Hepatic stellate cell (primary cell): ENCODE data around the gene TUBB3.
"Not testable (repeated sequence)": the region's sequence is repeated elsewhere in the genome, so short reads cannot be mapped to it uniquely, and the experiment has no call there.

Experiments used
- DNase-seq: peaks from one replicate; pipeline ENCODE4 v3.0.0; 2011; ENCODE audit warnings: low spot score

The TUBB3 gene

DNA sequence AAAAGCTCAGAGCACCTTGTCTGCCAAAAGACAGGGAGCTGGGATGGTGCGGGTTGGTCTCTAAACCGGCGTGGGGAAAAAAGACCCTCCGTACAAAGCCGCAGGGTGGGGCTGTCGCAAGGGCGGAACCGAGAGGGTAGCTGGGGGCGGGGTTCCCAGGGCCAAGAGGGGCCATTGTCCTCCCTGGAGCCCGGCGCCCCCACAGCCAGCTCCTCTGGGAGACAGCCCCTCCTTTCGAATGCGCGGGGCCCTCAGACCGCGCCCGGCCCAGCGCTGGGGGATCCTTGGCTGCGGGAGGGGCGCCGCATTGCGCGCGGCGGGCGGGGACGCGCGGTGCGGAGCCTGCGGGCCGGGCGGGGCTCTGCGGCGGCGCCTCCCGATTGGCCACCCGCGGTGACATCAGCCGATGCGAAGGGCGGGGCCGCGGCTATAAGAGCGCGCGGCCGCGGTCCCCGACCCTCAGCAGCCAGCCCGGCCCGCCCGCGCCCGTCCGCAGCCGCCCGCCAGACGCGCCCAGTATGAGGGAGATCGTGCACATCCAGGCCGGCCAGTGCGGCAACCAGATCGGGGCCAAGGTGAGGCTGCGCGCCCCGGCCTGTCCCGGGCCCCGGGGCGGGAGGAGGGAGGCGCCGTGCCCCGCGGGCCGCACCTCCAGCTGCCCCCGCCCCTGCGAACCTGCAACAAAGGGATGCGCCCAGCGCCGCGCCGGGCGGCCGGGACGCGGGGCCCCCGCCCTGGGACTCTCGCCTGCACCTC lies at the start of gene TUBB3:
TUBB3 (plus strand) TSS at position 459 of the 756 bp plus-strand sequence; CDS start at position 519, 60 bp downstream.
- DNase-seq: peak; percentile 98

DNA sequence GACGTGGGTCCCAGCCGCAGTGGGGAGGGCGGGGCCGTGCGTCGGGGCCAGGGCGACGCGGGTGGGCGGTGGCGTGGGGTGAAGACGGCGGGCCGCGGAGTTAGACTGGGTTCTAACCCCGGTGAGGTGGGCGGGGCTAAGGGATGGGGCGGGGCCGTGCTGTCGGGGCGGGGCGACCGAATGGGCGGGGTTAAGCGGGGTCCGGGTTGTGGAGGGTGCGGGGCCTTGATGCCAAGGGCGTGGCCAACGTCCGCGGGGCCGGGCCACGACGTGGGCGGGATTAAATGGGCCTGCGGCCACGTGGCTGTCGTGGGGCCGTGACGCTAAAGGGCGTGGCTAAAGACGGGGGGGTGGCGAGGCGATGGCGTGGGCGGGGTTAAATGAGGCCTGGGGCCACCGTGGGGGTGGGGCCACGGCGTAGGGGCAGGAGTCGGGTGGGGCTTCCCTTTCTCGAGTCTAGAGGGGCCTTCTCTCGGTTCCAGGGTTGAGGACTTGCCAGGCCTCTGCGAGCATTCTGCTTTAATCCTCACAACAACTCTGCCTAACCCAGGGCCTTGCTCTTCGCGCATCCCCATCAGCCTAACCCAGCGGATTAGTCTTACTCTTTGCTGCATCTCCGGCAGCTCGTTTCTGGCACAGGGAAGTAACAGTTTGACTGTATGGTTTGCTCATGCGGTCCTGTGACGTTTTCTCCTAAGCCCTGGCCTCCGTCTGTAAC lies 49.0 kb upstream of the TUBB3 start:
- DNase-seq: peak; percentile 97

DNA sequence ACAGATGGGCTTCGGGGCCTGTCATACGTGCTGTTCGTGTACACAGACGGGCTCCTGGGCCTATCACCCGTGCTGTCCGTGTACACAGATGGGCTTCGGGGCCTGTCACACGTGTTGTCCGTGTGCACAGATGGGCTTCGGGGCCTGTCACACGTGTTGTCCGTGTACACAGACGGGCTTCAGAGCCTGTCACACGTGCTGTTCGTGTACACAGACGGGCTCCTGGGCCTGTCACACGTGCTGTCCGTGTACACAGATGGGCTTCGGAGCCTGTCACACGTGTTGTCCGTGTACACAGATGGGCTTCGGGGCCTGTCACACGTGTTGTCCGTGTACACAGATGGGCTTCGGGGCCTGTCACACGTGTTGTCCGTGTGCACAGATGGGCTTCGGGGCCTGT lies 44.0 kb upstream of the TUBB3 start:
- DNase-seq: not testable (repeated sequence)

DNA sequence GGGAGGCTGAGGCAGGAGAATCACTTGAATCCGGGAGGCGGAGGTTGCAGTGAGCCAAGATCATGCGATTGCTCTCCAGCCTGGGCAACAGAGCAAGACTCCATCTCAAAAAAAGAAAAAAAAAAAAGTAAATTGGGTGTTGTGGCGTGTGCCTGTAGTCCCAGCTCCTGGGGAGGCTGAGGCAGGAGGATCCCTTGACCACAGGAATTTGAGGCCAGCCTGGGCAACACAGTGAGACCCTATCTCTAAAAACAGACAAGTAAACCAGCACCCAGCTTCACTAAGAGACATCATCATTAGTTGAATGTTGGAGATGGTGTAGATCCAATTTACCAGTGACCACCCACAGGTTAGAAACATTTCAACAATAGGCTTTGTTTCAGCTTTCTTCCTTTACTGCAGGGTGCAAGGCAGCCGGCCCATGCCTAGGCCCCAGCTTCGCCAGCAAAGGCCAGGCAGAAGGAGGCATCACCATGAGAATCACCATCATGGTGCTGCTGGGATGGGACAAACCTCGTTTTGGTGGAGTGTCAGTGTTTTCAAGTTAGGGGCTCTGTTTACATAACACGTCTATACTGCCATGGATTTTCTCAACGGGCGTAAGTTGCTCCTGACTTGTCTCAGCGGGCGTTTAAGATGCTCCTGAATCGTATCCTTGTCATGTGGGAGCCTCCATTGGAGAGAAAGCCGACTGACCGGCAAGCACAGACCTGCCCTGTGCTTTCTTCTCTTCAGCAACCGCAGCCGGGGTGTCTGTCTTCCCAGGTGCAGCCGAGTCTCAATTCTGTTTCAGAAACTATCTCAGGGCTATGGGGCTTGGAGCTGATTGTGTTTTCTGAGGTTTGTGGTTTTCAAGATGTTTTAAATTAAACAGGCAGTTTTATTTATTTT lies 42.4 kb upstream of the TUBB3 start:
- no peak for DNase-seq

DNA sequence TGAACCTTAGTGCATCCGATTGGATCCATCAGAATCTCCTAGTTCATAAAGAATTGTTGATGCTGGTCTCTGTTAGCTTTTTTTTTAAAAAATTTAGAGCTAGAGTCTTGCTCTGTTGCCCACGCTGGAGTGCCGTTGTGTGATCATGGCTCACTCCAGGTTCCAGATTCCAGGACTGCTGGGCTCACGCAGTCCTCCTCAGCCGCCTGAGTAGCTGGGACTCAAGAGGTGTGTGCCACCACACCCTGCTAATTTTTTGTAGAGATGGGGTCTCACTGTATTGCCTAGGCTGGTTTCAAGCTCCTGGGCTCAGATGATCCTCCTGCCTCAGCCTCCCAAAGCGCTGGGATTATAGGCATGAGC lies 41.8 kb upstream of the TUBB3 start:
- no peak for DNase-seq

DNA sequence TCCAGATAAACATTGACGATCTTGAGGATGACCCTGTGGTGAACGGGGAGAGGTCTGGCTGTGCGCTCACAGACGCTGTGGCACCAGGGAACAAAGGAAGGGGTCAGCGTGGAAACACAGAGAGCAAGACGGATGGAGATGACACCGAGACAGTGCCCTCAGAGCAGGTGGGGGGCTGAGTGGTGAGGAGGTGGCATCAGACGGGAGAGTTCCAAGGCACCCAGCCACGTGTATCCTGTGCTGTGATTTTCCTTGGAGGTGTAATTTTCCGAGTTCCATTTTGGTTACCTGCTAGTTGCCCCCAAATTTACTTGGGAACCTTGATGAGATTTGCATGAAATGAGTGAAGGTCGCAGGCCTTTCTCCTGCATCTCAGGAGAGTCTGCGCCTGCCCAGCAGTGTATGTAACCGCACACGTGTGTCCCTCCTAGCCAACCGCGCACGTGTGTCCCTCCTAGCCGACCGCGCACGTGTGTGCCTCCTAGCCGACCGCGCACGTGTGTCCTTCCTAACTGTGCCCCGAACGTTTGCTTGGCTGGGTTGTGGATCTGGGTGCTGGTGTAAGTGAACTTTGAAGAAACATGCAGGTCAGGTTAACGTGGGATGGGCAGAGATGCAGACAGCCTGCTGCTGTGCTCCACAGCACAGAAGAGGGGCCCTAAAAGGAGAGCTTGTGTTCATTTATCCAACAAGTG lies 39.6 kb upstream of the TUBB3 start:
- DNase-seq: no peak

DNA sequence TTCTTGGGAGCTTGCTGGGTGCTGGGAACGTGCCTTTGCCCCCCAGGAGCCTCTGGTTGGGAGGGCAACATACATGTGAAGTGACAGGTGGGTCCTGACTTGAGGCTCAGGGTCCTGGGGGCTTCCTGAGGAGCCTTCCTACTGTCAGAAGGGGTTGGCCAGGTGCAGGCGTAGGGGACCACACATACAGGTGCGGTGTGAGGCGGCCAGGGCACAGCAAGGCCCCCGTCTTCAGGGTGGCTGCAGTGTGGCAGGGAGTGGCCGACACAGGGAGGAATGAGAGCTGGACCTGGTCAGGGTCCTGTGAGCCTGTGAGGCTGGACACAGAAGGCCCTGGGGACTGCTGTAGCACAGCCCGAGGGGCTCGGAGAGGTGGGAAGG lies 39.1 kb upstream of the TUBB3 start:
- DNase-seq: no peak

DNA sequence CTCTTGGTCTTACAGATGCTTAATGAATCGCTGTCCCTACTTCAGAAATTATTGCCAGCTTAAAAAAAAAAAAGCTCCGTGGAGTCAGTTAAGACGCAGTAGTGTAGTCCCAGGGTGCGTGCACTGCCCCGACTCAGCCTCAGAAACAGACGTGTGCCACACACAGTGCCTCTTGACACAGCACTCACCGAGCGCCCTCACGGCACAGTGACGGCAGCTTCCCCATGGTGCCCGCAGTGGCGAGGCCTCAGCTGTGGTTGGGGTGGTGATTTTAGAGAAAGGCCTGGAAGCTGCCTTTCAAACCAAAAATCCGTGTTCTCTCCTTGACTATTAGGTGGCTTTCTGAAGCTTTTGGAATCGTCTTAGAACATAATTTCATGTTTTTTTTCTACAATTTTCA lies 35.9 kb upstream of the TUBB3 start:
- no peak for DNase-seq

DNA sequence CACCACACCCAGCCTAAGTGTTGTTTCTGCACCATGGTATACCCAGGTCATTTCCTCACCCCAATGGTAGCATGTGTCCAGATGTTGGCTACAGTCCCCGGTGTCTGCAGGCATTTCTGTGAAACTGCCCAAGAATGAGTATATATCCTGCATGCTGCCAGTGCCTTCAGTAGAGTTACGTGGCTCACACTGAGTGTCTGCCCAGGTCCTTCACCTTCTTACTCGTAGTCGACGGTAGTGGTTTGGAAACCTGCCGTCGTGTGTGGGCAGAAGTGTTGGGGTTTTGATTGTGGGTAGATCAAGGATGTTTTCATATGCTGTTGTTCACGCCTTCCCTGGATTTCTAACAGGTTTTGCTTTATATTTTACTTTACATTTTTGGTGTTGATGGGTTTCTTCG lies 32.9 kb upstream of the TUBB3 start:
- no peak for DNase-seq

DNA sequence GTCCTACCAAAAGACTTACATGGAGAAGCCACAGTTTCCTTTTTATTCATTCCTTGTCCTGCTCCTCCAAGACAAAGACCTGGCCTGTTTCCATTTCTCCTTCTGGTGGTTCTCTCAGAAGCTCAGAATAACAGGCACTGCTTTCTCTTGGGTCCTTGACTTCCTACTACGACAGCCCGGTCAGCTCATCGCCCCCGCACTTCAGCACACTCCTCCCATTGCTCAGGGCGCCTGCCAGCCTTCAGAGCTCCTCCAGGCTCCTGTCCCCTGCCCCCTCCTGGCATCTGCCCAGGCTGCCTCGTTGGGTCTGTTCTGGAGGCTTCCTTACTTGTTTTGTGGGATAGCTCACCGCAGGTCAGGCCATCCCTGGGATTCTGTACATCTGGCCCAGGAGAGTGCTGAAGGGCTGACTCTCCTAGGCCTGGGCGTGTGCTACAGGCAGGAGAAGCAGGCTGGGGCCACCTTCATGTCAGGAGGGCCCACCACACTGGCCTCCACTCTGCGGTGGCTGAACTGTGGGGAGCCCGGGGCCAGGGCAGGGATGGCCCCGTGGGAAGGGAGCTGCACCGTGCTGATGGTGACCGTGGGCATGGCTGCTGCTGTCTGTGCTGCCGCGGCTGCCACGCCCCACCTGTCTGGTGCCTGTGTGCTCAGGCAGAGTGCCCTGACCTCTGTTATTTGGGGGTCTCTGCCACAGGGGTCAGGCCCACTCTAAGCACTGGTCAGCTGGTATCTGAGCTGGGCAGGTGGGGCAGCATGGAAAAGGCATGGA lies 32.1 kb upstream of the TUBB3 start:
- no peak for DNase-seq

DNA sequence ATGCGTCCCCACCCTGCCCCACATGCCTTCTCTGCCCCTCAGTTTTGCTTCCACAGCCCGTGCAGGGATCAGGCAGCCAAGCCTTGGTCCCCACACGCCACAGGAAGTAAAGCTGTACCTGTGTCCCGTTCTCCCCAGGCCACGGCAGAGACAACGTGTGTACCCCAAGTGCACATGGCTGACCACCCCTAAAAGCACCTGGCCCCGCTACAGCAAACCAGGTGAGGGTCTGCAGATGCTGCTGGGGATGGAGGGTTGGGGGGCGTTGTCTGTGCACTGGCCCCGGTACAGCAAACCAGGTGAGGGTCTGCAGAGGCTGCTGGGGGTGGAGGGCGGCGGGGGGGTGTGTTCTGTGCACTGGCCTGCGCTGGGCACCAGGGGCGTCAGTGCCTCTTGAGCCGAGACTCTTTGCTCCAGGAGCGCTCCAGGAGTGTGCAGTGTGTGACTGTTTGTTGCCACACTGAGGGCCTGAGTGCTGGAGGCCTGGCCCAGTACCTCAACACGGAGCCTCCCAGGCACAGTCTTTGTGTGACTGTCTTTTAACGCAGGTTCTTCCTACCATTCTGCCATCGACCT lies 31.0 kb upstream of the TUBB3 start:
- no peak for DNase-seq

DNA sequence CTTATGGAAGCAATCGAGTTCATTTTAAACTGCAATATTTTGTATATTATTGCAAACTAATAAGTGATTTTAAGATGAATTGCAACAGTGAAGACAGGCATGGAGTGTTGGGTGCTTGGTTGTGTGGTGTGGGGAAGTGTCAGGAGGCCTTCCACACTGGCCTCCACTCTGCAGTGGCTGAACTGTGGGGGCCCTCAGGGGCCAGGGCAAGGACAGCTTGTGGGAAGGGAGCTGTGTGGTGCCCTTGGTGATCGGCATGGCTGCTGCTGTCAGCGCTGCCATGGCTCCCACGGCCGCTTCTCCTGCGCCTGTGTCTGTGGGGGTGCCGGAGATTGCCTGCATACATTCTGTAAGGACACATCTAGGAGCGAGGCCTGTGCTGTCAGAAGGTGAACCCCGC lies 30.5 kb upstream of the TUBB3 start:
- no peak for DNase-seq

DNA sequence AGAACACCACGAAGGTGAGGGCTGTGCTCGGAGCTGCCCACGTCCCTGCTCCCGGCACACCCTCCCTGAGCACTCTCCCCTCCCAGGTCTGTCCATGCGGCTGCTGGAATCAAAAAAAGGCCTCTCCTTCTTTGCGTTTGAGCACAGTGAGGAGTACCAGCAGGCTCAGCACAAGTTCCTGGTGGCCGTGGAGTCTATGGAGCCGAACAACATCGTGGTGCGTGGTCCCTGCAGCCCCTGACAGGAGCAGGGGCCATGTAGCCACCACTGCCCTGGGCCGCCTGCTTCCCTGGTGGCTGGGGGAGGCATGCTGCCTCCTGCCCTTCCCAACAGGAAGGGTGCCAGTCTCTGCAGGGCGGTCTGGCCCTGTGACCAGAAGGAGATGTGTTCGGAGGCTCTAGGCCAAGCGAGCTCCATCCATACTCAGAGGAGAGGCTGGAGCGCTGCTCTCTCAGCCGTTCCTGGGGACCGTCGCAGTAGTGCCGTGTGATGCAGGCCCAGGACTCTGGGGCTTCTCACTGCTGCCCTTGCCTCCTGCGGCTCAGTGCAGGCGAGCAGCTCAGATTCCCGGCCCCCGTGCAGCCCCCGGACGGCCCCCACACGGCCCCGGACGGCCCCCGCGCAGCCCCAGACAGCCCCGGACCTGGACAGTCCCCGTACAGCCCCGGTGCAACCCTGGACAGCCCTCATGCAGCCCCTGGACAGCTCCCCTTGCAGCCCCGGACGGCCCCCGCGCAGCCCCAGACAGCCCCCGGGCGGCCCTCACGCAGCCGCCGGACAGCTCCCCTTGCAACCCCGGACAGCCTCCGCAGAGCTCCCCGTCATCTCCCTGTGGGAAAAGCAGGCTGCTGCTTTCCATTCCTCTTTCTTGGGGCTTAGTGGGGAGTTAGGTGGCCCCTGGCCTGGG lies 29.2 kb upstream of the TUBB3 start:
- no peak for DNase-seq

DNA sequence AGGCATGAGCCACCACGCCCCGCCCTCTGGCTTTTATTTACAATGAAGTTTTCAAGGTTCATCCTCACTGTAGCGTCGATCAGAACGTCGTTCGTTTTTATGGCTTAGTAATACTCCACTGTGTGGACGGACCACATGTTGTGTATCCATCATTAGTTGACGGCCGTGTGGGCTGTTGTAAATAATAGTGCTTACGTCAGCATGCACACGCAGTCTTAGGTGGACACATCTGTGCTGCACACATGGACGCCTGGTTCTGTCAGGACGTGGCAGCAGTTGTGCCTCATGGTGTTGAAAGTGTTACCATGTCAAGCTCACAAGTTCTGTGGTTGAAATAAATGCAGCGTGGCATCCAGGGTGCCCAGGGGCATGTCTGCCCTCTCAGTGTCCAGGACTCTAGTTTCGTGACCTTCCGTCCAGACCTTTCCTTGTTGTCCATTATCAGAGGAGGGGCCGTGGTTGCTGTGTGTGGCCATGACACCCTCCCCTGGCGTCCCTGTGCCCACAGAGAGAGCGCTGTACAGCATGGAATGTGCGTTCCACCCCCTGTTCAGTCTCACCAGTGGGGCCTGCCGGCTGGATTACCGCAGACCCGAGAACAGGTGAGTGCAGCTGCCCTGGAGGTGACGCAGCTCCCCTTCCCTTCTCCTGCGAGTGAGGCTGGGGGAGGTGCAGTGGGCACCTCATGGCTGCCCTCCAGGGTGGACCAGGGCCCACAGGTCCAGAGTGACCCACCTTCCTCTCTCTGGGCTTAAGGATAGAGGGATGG lies 27.5 kb upstream of the TUBB3 start:
- DNase-seq: no peak

DNA sequence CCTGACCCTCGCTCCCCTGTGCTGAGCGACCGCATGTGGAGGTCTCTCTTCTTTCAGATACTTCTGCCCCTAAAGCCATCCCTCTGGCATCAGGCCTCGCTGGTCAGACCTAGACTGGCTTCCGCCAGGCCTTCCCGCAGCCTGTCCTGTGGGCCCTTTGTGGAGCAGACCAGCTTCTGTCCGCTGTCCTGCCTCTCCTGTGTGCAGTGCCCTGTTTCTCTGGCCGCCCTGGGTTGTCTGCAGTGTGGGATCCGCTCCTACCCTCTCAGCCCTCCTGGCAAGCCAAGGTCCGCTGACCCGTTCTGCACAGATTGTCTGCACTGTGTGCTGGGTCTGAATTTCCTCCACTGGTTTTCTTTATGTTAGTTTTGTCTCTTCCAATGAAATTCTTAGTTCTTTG lies 25.9 kb upstream of the TUBB3 start:
- DNase-seq: no peak

DNA sequence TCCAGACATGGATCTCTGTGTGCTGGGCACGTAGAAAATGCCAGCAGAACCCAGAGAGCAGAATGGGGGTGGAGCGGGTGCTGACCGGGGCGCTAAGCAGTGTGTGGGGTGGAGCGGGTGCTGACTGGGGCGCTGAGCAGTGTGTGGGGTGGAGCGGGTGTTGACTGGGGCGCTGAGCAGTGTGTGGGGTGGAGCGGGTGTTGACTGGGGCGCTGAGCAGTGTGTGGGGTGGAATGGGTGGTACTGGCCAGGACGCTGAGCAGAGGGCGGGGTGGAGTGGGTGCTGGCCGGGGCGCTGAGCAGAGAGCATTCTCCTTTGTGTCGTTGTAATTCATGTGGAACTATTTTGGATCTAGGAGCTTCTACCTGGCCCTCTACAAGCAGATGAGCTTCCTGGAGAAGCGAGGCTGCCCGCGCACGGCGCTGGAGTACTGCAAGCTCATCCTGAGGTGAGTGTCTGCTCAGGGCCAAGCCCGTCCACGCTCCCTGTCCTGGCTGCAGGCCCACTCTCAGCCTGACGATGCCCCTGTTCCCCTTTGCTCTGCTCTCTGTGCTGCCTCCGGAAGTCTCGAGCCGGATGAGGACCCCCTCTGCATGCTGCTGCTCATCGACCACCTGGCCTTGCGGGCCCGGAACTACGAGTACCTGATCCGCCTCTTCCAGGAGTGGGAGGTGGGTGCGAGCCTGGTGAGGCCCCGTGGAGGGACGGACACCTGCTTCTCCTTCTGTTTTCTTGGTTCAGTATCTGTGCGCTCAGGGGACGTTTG lies 24.8 kb upstream of the TUBB3 start:
- DNase-seq: no peak

DNA sequence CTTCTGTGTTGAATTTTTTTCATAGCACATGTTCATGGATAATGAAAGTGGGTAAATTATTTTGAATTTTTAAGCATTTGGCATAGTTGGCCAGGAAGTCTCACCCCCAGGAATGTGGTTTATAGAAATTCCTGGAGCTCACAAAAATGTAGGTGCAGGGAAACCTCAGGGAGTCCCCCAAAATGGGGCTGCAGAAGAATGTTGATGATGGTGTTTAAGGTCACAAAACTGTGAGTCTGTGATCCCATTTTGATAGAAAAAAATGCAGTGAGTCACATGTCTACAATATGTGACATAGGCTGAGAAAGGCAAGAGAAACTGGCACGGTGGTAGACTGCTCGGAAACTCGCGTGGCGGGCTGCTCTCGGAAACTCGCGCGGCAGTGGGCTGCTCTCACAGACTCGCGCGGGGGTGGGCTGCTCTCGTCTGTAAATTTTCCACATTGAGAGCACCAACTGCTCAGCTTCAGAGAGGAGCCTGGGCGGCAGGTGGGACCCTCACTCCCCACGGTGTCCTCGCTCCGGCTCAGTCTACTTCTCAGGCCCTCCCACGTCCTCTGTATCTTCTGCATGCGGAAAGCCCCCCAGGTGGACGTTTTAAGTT lies 23.2 kb upstream of the TUBB3 start:
- DNase-seq: no peak

DNA sequence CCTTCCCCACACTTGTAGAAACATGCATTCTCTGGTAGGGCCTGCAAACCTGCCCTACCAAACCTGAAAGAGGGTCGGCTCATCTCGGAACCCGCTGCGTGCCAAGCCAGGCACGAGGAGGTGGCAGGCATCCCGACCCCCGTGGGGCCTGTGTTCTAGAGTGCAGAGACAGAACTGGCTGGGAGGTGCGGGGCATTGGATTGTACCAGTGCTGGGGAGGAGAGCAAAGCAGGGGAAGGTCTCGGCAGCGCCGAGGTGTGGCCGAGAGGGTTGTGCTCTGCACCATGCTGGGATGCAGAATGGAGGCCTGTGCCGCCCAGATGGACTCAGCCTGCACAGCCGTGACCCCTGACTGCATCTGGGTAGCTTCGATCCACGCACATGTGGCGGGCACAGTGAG lies 22.3 kb upstream of the TUBB3 start:
- DNase-seq: no peak
